Stimulated activated CD8-positive, alpha-beta memory T cell treated with anti-CD3 and anti-CD28 coated beads, Interleukin-15, amount 100 ng/mL, for 24 hours (primary cell): ENCODE data around the gene SLC17A9.

Source experiments
- DNase-seq: peaks from one replicate; pipeline ENCODE4 v3.0.0-alpha.2; 2020; ENCODE audit warnings: low read depth

Gene SLC17A9

GRCh38 chr20:62952373-62952967, at the start of gene SLC17A9:
Gene SLC17A9 (plus strand): TSS chr20:62952709. CDS start chr20:62952831, 122 bp downstream.
- DNase-seq, result no peak

- no peak for DNase-seq
These were observed 49.4 kb upstream of the SLC17A9 start for GRCh38 chr20:62902926-62903615.

GRCh38 chr20:62905536-62906117, 46.9 kb upstream of the SLC17A9 start:
- DNase-seq, result no peak

- no peak for DNase-seq
These were observed 46.3 kb upstream of the SLC17A9 start for GRCh38 chr20:62906209-62906608.

GRCh38 chr20:62906647-62907375, 45.7 kb upstream of the SLC17A9 start:
- DNase-seq, result no peak

- DNase-seq, result no peak
These were observed 44.9 kb upstream of the SLC17A9 start for GRCh38 chr20:62907384-62908317.

GRCh38 chr20:62908971-62909791, 43.3 kb upstream of the SLC17A9 start:
- DNase-seq, result no peak

GRCh38 chr20:62910217-62910766, 42.2 kb upstream of the SLC17A9 start:
- no peak for DNase-seq

- no peak for DNase-seq
These were observed 41.6 kb upstream of the SLC17A9 start for GRCh38 chr20:62910777-62911497.

GRCh38 chr20:62911701-62912280, 40.7 kb upstream of the SLC17A9 start:
- no peak for DNase-seq

GRCh38 chr20:62913043-62913630, 39.4 kb upstream of the SLC17A9 start:
- DNase-seq, result no peak

- no peak for DNase-seq
These were observed 38.1 kb upstream of the SLC17A9 start for GRCh38 chr20:62914436-62914835.

- no peak for DNase-seq
These were observed 37.5 kb upstream of the SLC17A9 start for GRCh38 chr20:62914970-62915457.

- DNase-seq, result no peak
These were observed 35.6 kb upstream of the SLC17A9 start for GRCh38 chr20:62916703-62917476.

GRCh38 chr20:62917720-62918119, 34.8 kb upstream of the SLC17A9 start:
- no peak for DNase-seq

GRCh38 chr20:62918147-62918546, 34.4 kb upstream of the SLC17A9 start:
- DNase-seq, result no peak

GRCh38 chr20:62918831-62919230, 33.7 kb upstream of the SLC17A9 start:
- no peak for DNase-seq

GRCh38 chr20:62920039-62920645, 32.4 kb upstream of the SLC17A9 start:
- no peak for DNase-seq
